ENCODE results near the gene HHIP.

The HHIP gene

DNA sequence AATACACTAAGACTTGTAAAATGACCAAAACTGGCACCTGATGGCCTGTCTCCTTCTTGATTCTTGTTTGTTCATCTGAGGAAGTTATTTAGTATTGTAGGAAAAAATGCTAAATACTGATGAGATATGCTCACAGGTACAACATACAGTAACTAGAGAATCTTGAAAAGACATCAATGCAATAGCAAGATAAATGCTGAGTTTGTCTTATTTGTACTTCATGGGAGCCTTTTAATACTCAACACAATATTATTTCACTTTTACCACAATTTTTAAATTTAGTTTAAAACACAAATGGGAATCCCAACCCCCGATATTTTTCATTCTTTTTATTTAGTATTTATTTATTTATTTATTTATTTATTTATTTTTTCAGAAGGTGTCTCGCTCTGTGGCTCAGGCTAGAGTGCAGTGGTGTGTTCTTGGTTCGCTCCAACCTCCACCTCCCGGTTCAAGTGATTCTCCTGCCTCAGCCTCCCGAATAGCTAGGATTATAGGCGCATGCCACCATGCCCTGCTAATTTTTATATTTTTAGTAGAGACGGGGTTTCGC, 12.1 kb downstream of the HHIP start:
- no peak for DNase-seq

DNA sequence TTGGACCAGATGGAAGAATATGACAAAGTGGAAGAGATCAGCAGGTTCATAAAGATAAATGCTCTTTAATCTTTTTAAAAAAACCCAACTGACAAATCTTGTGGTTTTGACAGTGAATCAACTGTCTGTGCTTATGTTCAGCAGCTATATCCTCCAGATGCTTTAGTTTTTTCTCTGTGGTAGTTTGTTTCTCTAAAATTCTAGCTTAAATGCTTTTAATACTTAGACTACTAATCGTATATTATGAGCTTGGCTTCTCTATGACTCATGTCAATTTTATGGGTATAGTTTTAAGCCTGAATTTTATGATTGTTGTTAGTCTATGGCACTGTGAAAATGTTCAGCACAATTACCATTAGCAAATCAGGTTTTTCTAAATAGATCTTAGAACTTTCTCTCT, 12.9 kb downstream of the HHIP start:
- DNase-seq, result no peak

DNA sequence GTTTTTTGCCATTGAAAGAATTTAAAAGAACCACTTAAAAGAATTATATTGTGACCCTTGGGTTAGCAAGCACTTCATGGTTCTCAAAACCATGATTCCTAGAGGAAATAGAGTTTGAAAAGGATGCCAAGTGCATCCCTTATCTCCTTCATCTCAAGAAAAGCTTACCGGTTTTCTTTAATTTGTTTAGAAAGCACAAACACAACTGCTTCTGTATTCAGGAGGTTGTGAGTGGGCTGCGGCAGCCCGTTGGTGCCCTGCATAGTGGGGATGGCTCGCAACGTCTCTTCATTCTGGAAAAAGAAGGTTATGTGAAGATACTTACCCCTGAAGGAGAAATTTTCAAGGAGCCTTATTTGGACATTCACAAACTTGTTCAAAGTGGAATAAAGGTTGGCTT, 13.5 kb downstream of the HHIP start:
- no peak for DNase-seq

DNA sequence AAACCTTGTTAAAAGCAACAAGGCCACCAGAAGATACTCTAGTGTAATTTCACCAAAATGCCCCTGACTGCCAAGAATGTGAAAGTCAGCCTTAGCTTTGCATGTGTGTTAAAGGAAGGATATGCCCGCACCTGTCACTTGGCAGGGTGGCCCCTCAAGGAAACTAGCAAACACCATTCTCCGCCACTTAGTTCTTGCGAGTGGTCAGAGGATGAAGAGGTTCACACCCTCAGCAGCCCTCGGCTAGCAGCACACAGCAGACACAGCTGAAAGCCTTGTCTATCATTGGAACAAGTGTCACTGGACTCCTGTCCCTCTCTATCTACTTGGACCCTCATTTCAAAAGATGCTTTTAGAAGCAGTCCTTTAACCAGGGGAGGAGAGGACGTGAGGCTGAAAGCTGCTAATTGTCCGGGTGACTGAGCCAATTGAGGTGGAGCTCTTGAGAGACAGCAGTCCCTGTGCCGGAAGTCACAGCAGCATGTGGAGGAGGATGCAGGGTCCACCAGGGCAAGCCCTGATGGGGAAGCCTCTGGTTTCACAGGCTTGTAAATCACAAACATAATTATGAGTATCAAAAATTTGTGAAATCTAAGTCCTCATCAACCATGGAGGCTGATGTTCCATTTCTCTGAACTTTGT, 18.0 kb downstream of the HHIP start:
- DNase-seq, result no peak

DNA sequence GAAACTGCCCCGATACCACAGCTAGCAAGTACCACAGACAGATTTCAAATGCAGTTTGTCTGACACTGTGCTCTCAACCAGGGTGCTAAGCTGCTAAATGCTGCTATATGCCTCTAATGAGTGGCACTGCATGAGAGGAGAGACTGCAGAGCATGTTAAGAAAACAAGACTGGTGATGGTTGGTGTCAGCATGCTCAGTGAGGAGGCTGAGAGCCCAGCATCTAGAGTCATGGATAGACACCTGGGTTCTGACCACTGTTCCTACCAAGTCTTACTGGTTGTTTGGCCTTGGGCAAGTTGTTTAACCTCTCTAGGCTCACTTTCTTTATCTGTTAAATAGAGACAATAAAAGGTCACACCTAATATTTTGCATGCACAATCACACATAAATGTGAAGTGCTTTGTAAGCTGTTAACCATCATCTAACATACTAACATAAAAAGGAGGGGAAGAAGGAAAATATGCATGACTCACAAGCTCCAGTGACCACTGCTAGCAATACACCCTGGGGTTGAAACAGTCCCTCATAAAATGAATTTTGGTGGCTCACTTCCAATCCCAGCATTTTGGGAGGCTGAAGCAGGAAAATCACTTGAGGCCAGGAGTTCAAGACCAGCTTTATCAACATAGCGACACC, 20.7 kb downstream of the HHIP start:
- DNase-seq, result no peak

DNA sequence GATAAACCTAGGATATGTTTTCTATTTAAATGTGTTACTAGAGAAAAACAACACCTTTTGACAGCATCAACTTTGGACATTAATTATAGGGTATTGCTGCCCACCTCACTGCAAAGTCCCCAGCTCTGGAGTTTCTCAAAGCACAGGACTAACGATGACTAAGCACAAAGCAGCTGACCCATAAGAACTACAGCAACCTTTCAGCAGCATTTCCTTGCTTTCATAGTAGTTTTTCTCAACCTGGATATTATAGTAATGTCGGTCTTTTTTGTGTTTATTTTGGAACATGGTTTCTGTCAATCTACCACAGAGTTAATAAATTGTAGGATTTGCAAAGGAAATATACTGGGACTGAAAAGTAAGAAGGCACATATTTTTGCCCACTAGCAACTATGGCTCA, 21.5 kb downstream of the HHIP start:
- DNase-seq, result no peak

DNA sequence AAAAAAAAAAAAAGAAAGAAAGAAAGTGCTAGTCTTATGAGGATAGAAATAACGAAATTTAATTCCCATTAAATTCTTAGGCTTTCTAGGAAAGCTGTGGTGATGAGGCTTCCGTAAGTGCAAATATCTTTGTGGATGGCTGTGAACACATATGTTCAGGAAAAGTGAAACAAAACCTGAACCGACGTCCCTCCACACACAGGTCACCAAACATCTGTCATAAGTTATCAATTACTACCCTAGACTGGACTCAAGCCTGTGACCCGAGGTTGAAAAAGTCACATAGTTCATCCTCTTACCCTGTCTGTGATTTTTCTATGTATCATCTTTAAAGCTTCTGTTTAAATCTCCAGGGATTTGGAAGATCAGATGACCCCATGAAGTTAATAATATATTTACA, 24.8 kb downstream of the HHIP start:
- DNase-seq, result no peak

DNA sequence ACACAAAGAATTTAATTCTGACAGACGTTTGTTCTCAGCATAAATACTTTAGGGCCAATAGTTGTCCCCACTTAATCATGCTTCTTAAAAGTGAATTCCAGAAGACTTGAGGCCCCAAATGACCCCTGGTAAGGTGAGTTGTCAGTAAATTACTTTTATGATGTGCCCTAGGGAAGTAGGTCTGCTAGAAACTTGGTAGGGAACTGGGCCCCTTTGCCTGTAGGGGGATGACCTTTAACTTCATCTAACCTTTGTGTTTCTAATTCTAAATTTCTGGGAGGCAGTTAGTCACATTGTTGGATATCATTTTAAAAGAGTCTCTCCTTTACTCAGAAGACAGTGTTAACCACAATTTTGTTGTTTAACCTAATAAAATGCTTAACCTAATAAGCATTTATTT, 28.8 kb downstream of the HHIP start:
- DNase-seq, result no peak

DNA sequence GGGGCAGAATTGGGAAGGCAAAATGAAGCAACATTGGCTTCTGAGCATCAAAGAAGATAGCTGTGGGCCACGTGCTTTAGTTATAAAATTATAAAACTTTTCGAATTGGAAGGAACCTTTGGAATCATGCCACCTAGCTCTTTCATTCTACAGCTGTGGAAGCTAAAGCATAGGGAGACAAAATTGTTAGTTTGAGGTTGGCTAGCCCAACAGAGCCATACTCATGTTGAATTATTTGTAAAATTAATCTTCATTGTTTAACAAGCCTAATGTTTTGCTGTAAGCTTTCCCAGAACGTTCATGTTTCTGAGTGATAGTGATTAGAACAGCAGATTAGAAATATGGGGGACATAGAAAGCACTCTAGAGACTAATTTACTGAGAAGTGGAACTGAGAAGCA, 35.9 kb downstream of the HHIP start:
- DNase-seq, result no peak

DNA sequence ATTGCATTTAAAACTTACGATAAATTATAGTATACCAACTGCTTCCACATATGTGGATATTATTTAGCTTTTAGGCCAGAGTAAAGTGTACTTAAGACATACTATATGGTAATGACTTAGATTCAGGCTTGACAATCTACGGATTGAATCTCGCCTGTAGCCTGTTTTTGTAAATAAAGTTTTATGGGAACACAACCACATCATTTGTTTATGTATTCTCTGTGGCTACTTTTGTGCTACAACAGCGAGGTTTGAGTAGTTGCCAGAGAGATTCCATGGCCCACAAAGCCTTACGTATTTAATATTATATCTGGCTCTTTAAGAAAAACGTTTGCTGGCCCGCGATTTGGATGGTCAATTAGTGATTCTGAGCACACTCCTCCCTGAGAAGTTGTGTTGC, 37.6 kb downstream of the HHIP start:
- no peak for DNase-seq

DNA sequence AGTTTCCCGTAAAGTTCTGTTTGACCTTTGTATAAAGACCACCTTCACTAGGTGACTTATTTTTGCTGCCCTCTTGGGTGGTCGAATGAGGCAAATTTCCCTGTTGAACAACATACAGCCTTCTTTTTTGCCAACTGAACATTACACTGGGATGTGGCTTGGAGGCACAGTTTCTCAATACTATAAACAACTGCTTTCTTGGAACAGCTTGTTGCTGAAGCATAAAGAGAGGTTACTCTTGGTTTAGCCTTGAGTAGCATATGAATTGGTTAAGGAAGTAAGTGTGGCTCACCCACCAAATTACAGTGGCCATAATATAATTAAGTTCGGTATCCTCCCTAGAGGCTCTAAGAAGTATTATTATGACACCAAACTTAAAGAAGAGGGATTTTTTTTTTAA, 40.0 kb downstream of the HHIP start:
- DNase-seq, result no peak

DNA sequence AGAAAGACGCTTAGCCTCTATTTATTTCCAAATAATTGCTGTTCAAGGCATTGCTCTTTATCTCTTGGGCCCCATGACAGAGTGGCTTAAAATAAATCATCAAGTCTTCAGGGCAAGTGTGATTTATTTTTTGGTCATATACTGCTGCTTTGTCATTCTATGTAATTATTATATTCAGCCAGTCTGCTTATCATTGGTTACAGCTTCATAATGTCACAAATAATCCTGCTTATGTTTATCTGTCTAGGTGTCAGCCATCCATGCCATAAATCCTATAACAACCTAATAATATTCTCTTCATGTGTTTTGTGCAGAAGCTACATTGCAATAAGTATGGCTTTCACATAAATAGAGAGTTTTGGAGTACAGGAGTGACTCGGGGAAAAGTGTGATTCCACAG, 41.0 kb downstream of the HHIP start:
- DNase-seq, result no peak

DNA sequence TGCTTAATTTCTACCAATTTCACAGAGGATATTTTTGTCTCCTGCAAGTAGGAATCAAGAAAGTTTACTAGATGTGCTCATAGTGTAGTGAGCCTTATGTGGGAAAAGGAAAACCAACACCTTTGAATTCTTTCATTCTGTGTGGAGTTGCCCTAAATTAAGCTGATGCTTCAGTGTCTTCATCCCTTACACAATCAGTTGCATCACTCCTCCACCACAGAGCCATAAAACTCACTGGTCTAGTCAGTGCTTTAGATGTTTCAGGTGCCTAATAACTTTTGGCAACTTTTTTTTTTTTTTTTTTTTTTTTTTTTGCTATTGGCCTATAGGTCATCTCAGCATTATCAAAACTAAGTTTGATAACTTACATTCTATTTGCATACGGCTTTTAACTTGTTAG, 41.5 kb downstream of the HHIP start:
- DNase-seq, result no peak

DNA sequence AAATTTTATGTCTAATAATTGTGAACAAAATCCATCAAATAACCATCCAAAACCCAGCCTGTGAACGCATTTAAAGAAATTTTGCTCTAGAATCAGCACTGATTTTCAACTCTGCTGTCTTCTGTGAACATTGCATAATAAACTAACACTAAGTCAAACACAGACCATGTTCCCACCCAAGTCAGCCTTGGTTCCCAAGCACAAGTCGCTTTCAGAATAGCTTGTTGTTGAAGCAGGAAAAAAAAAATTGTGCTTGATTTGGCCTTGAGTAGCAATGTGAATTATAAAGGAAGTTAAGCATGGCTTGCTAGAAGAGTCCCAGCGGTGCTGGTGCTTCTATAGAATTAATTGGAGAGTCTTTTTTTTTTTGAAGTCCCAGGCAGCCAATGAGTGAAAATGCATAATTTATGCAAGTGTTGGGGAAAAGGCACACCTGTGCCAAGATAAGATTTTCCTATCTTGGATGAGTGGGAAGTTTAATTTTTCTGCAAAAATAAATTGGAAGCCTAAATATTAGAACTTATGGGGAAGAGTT, 42.1 kb downstream of the HHIP start:
- no peak for DNase-seq

DNA sequence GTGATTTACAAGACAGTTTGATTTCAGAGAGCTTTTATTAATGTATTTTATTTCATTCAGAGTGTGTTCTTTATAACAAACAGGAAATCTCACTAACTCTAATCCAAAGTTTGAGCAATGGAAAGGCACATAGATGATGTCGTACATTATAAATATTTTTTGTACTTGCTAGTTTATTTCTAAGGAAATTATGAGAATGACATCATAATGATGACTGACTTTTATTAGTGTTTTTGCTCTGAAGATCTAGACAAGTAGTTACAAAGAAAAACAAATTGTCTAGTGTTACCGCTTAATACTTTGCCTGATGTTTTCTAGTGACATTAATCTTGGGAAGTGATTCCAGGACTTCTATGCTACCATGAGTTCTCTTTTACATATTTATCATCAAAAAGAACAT, 43.2 kb downstream of the HHIP start:
- no peak for DNase-seq

DNA sequence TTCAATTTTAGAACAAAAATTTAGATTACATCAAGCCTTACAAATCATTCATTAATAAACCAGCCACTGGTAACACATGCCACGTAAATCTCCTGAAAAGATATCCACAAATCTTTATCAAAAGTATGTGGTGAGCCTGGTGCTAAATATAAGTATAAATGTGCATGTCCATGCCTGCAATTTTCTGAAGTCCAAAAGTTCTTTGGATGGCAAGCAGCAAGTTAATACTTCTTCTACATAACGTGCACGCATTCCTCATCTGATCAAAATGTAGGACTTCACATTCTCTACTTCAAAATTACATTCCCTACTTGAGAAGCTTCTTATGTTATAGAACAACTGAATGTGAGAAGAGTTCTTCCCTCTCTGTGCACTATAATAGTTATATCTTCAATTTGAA, 49.8 kb downstream of the HHIP start:
- DNase-seq, result no peak

DNA sequence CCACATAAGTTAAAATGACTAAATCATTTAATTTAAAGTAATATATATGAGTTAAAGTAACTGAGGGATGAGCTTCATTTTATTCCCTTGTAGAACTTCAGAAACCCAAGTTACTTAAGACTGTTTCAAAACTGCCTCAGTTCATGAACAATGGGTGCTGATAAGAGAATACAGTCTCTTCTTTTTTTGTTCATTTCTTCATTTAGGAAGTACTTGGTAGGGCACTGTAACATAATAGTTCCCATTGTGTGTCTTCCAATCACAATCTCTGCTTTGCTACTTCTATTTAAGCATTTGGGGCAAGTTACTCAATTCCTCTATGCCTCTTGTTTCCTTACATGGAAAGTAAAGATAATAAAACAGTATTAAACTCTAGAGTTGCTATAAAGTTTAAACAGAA, 50.4 kb downstream of the HHIP start:
- no peak for DNase-seq

DNA sequence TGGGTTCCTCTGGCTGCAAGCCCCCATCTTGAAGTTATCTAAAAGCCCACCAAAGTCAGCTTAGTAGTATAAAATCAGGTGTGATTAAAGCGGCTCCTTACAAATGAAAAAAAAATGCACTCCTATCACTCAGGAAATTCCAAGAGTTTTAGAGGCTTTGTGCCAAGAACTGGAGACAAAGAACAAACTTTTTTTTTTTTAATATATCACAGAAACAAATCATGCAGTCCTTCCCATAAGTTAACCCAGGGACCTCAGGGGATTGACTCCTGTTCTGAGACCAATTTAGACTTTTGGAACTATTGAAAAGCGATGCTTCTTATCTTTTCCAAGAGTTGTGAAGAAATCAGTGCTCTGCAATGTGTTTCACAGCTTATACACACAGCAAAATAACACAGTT, 53.6 kb downstream of the HHIP start:
- no peak for DNase-seq

DNA sequence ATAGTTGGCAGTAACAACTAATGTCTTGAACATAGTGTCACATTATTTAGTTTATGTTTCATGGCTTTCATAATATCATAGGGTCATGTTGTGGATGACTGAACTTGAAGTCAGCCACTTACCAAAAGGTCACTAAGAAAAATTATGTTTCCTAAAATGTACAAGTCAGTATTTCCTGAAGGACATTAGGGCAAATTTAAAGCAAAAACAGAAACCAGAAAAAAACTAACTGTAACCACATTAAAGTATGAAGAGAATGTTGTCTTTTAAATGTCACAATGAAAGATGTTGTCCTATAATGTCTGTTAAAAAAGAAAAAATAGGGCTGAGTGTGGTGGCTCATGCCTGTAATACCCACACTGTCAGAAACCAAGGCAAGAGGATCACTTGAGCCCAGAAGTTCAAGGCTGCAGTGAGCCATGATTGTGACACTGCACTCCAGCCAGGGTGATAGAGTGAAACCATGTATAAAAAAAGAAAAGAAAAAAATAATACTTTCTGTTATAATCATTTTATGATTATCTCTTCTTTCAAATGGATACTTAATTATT, 55.8 kb downstream of the HHIP start:
- no peak for DNase-seq

DNA sequence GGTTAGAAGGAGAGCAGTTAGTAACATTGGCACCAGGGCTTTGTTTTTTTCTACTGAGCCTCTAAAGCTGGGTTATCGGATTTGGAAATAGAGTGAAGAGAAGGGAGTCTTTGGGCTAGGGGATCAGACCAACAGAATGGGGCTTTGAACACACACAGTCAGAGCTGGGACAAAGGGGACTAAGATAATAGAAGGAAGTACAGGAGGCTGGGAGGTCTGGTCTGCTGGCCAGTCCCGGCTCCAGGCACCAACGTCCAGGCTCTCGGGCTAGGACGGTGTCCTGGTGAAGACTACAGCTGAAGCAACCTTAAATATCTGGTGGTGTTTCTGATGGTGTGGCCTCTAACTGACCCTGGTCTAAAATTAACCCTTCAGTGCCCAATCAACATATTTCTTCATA, 57.5 kb downstream of the HHIP start:
- no peak for DNase-seq

DNA sequence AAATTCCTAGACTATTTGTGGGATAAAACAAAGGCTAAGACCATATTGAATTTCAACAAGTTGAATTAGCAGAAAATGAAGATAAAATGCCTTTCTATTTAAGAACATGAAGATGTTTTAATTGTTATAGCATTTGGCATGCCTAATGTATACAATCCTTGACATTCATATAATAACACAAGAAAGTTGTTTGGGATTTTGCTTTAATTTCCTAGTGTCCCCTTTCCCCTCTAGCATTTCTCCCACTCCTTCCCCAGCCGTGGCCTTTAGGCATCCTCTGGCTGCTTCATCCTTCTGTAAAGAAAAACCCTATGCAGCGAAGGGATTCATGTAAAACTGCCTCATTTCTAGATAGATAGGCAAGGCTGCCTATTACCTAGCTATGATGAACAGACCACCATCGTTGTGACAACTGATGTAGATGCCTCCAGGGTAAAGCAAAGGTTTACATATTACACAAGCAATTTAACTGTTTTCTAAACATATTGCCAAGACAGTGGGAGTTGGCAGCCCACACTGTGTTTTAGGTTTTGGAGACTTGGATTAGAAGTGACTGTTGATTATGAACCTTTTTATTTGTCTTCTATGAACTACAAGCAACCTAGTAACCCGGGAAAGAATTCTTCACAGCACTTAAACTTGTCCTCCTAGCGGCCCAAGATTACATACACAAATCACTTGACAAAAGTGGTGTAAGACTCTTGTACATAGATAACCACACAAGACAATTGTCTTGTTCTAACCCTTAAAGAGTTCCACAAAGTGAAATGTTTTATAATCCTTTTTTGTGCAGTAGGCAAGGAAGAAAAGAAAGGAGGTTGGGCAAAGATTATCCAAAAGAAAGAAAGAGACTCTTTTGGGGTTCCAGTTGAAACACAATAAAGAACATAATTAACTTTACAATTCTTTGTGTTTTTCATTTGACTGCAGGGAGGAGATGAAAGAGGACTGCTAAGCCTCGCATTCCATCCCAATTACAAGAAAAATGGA, 59.9 kb downstream of the HHIP start:
- DNase-seq, result no peak

DNA sequence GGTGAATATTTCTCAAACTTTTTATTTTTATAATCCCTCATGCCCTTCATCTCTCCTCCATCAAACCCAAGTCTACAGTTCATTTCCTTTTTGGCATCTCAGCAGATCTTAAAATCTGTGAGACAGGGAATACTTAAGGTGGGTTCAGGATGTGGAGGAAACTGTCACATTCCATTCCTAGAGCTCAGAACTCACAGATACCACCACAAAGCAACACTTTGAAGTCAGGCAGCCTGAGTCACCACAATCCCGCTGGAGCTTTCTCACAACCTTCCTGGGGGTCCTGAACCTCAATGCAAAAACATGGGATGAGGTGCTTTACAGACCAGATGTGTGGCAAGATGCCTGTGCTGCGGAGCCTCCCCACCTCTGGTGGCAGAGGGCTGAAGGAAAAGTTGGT, 63.2 kb downstream of the HHIP start:
- no peak for DNase-seq
